ENCODE results near the gene CPA1.

The CPA1 gene

DNA sequence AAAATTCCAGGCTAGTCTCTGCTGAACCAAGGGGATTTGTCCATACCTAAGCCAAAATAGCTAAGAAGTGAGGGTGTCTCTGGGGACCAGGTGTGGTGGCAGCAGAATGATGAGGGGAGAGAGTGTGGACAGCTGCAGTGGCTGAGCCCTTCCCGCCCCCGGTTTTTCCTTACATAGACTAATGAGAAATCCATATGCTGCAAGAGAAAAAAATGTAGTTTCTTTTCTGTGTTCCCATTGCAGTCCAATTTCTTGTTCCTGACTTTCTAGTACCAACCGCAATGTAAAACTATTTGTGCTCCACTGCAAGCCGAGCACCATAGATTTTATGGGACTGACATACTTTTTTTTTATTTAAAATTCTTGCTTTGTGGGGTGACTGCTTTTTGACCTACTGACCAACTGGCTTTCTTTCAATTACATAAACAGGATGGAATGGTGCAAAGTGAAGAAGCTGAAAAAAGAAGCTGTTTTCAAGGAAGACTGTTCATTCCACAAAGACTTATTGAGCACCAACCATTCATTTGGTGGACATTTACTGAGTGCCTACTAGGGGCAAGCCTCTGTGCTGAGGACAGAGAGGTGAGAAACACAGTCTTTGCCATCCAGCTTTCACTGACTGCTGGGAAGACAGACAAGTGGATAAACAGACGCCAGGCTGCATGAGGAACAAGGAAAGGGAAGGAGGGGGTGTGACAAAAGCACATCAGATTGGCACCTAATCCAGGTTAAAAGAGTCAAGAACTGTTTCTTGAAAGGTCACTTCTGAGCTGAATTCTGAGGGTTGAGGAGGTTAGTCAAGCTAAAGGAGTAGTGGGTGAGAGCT lies 50.8 kb downstream of the CPA1 start:
- TF ChIP-seq, protein P1, sequence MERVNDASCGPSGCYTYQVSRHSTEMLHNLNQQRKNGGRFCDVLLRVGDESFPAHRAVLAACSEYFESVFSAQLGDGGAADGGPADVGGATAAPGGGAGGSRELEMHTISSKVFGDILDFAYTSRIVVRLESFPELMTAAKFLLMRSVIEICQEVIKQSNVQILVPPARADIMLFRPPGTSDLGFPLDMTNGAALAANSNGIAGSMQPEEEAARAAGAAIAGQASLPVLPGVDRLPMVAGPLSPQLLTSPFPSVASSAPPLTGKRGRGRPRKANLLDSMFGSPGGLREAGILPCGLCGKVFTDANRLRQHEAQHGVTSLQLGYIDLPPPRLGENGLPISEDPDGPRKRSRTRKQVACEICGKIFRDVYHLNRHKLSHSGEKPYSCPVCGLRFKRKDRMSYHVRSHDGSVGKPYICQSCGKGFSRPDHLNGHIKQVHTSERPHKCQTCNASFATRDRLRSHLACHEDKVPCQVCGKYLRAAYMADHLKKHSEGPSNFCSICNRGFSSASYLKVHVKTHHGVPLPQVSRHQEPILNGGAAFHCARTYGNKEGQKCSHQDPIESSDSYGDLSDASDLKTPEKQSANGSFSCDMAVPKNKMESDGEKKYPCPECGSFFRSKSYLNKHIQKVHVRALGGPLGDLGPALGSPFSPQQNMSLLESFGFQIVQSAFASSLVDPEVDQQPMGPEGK (tag by site-specific recombination; IDR thresholded peaks at IDR 0.05), result no peak
- TF ChIP-seq FEZF1 (tag by site-specific recombination; IDR thresholded peaks at IDR 0.05) (no peak), KLF10 (tag by site-specific recombination; IDR thresholded peaks at IDR 0.05) (no peak), ZNF335 (tag by site-specific recombination; conservative IDR thresholded peaks at IDR 0.05) (no peak), ZNF214 (tag by site-specific recombination; IDR thresholded peaks at IDR 0.05; ENCODE audit: borderline replicate concordance) (no peak), ZFHX2 (tag by site-specific recombination; conservative IDR thresholded peaks at IDR 0.05) (0 out of 2 replicates have a peak, but pooled peaks have one; percentile 25)
- TF ChIP-seq, protein P2, sequence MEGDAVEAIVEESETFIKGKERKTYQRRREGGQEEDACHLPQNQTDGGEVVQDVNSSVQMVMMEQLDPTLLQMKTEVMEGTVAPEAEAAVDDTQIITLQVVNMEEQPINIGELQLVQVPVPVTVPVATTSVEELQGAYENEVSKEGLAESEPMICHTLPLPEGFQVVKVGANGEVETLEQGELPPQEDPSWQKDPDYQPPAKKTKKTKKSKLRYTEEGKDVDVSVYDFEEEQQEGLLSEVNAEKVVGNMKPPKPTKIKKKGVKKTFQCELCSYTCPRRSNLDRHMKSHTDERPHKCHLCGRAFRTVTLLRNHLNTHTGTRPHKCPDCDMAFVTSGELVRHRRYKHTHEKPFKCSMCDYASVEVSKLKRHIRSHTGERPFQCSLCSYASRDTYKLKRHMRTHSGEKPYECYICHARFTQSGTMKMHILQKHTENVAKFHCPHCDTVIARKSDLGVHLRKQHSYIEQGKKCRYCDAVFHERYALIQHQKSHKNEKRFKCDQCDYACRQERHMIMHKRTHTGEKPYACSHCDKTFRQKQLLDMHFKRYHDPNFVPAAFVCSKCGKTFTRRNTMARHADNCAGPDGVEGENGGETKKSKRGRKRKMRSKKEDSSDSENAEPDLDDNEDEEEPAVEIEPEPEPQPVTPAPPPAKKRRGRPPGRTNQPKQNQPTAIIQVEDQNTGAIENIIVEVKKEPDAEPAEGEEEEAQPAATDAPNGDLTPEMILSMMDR (tag by site-specific recombination; IDR thresholded peaks at IDR 0.05), result no peak
- POLR2A ChIA-PET, result no interaction called here
- no peaks in the 10 kb centered on the region; a peak in 1 of 3 replicates for H3K36me3 ChIP-seq (ENCODE audit: control insufficient read depth in 2 of 2, insufficient read depth in 1 of 2, low read length in 2 of 2)
- no peak overlapping the region for H3K27ac ChIP-seq (ENCODE audit: extremely low read depth, low read depth, low read length)
- no peak overlapping the region for H3K4me3 ChIP-seq (ENCODE audit: low read depth, low read length)
- CTCF ChIA-PET, result no interaction called here
- peaks cover 5% of the 10 kb centered on the region; the same call in 1 of the 2 replicates for H3K4me1 ChIP-seq (ENCODE audit: control insufficient read depth, insufficient read depth, low read length)
- no peaks in the 10 kb centered on the region for H3K9me3 ChIP-seq (ENCODE audit: control insufficient read depth, insufficient read depth, low read depth, low read length)

- peaks cover 5% of the 10 kb centered on the region; the same call in 1 of the 2 replicates for H3K4me1 ChIP-seq (ENCODE audit: control insufficient read depth, insufficient read depth, low read length)
- H3K9me3 ChIP-seq (ENCODE audit: control insufficient read depth, insufficient read depth, low read depth, low read length), result no peaks in the 10 kb centered on the region
- ChIA-PET CTCF (no interaction called here), POLR2A (interaction anchor here (0.7 kb wide), 1 partner anchor 228 kb away, joined by 3 read pairs; the partner anchor contains the start of gene TMEM209)
- H3K36me3 ChIP-seq (ENCODE audit: control insufficient read depth in 2 of 2, insufficient read depth in 1 of 2, low read length in 2 of 2), result no peaks in the 10 kb centered on the region
- TF ChIP-seq ZNF133 (tag by site-specific recombination; IDR thresholded peaks at IDR 0.05) (no peak), HOXA7 (CRISPR knock-in tag; IDR thresholded peaks at IDR 0.05; ENCODE audit: borderline replicate concordance) (no peak), HOXD13 (CRISPR knock-in tag; IDR thresholded peaks at IDR 0.05; ENCODE audit: borderline replicate concordance) (no peak), MEIS1 (CRISPR knock-in tag; IDR thresholded peaks at IDR 0.05; ENCODE audit: borderline replicate concordance) (no peak), KLF16 (tag by site-specific recombination; IDR thresholded peaks at IDR 0.05) (no peak), ZNF335 (tag by site-specific recombination; conservative IDR thresholded peaks at IDR 0.05) (no peak), ZNF202 (tag by site-specific recombination; IDR thresholded peaks at IDR 0.05; ENCODE audit: borderline replicate concordance) (no peak), SETDB1 (IDR thresholded peaks at IDR 0.05; ENCODE audit: insufficient read length, low read length) (no peak), ZBTB10 (tag by site-specific recombination; IDR thresholded peaks at IDR 0.05) (no peak), ZNF2 (tag by site-specific recombination; IDR thresholded peaks at IDR 0.05) (no peak), ZFP37 (tag by site-specific recombination; IDR thresholded peaks at IDR 0.05) (no peak), ZSCAN23 (tag by site-specific recombination; IDR thresholded peaks at IDR 0.05) (no peak)
- TF ChIP-seq, protein P3, sequence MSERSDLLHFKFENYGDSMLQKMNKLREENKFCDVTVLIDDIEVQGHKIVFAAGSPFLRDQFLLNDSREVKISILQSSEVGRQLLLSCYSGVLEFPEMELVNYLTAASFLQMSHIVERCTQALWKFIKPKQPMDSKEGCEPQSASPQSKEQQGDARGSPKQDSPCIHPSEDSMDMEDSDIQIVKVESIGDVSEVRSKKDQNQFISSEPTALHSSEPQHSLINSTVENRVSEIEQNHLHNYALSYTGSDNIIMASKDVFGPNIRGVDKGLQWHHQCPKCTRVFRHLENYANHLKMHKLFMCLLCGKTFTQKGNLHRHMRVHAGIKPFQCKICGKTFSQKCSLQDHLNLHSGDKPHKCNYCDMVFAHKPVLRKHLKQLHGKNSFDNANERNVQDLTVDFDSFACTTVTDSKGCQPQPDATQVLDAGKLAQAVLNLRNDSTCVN (tag by site-specific recombination; optimal IDR thresholded peaks at IDR 0.05), result no peak
- TF ChIP-seq, protein P4, sequence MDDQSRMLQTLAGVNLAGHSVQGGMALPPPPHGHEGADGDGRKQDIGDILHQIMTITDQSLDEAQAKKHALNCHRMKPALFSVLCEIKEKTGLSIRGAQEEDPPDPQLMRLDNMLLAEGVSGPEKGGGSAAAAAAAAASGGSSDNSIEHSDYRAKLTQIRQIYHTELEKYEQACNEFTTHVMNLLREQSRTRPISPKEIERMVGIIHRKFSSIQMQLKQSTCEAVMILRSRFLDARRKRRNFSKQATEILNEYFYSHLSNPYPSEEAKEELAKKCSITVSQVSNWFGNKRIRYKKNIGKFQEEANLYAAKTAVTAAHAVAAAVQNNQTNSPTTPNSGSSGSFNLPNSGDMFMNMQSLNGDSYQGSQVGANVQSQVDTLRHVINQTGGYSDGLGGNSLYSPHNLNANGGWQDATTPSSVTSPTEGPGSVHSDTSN (CRISPR knock-in tag; IDR thresholded peaks at IDR 0.05), result no peak
- H3K4me3 ChIP-seq (ENCODE audit: low read depth, low read length), result no peak overlapping the region
- no peak overlapping the region for H3K27ac ChIP-seq (ENCODE audit: extremely low read depth, low read depth, low read length)
Observed at GRCh38 chr7:130432886-130433285, 52.6 kb downstream of the CPA1 start.

Measured in HEK293 (cell line).